GM23338 (cell line): Measurements from ENCODE around the gene NAA15.

ENCODE experiments used
- CTCF ChIP-seq, 2 experiments: fragments of 200-600 bp in 1 of 2; sonication (generic) in 1 of 2; conservative IDR thresholded peaks; 2 replicates each; pipeline versions ENCODE4 v1.5.1 to v1.6.1; 2016 to 2017; ENCODE audit warnings: antibody characterized with exemption in 2 of 2, low read depth in 2 of 2, mild to moderate bottlenecking in 2 of 2, moderate library complexity in 1 of 2
- EZH2 ChIP-seq: fragments of 200-600 bp; sonication (generic); IDR thresholded peaks from one replicate; pipeline ENCODE4 v1.8.0; 2017; ENCODE audit warnings: antibody characterized with exemption, mild to moderate bottlenecking, low read depth; ENCODE audit not compliant: unreplicated experiment
- JUNB ChIP-seq: IDR thresholded peaks from one replicate; pipeline ENCODE4 v1.6.1; 2016; ENCODE audit warnings: antibody characterized with exemption; ENCODE audit not compliant: unreplicated experiment
- NANOG ChIP-seq: IDR thresholded peaks from 2 replicates; pipeline ENCODE4 v1.6.1; 2016; ENCODE audit warnings: antibody characterized with exemption, borderline replicate concordance
- POLR2AphosphoS5 ChIP-seq: IDR thresholded peaks from 2 replicates; pipeline ENCODE4 v1.6.1; 2016; ENCODE audit warnings: antibody characterized with exemption, low read depth
- REST ChIP-seq: IDR thresholded peaks from one replicate; pipeline ENCODE4 v1.6.1; 2018; ENCODE audit warnings: antibody characterized with exemption; ENCODE audit not compliant: unreplicated experiment
- ZNF114 ChIP-seq: fragments of 250-450 bp; sonication (Bioruptor Pico); IDR thresholded peaks from 2 replicates; pipeline ENCODE4 v1.5.0; 2020; ENCODE audit warnings: mild to moderate bottlenecking, moderate library complexity
- ZNF331 ChIP-seq: fragments of 250-450 bp; sonication (Bioruptor Pico); IDR thresholded peaks from 2 replicates; pipeline ENCODE4 v1.5.0; 2020; ENCODE audit warnings: low read depth, mild to moderate bottlenecking, moderate library complexity

GRCh38 chr4:139324620-139325019, 23.3 kb downstream of the NAA15 start:
- TF ChIP-seq REST (no peak), CTCF (conservative IDR thresholded peaks at IDR 0.05; ENCODE audit: low read depth in 2 of 2) (no peak), NANOG (no peak), POLR2AphosphoS5 (no peak), EZH2 (no peak), ZNF331 (CRISPR knock-in tag) (no peak), JUNB (no peak), ZNF114 (CRISPR knock-in tag) (no peak)
